ENCODE measurements around the gene NRG3.

GRCh38 chr10:82267014-82267413, 392.0 kb downstream of the NRG3 start:
- TF ChIP-seq YY1 (IDR thresholded peaks at IDR 0.05; ENCODE audit: insufficient read depth, insufficient read length) = no peak
- TF ChIP-seq ZNF274 (IDR thresholded peaks at IDR 0.05; ENCODE audit: low read depth, low read length) = no peak
- no peak for TF ChIP-seq SUZ12 (IDR thresholded peaks at IDR 0.05; ENCODE audit: extremely low read depth, insufficient read depth, insufficient read length)

All from NT2/D1 (cell line).